Stimulated activated CD8-positive, alpha-beta memory T cell treated with anti-CD3 and anti-CD28 coated beads, Interleukin-4, amount 100 ng/mL, for 48 hours (primary cell): Measurements from ENCODE around the gene ACBD5.
"Not testable (repeated sequence)": the region's sequence is repeated elsewhere in the genome, so short reads cannot be mapped to it uniquely, and the experiment has no call there.

Experiments used
- DNase-seq: peaks from one replicate; pipeline ENCODE4 v3.0.0-alpha.2; 2020

The ACBD5 gene

DNA sequence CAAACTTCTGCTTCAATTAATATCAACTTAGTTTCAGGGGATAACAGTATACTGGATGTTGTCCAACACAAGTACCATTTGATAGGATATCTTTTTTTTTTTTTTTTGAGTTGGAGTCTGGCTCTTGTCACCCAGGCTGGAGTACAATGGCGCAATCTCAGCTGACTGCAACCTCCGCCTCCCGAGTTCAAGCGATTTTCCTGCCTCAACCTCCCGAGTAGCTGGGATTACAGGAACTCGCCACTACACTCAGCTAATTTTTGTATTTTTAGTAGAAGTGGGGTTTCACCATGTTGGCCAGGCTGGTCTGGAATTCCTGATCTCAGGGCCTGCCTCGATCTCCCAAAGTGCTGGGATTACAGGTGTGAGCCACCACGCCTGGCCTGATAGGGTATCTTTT lies 3.1 kb downstream of the ACBD5 start:
- DNase-seq: not testable (repeated sequence)

DNA sequence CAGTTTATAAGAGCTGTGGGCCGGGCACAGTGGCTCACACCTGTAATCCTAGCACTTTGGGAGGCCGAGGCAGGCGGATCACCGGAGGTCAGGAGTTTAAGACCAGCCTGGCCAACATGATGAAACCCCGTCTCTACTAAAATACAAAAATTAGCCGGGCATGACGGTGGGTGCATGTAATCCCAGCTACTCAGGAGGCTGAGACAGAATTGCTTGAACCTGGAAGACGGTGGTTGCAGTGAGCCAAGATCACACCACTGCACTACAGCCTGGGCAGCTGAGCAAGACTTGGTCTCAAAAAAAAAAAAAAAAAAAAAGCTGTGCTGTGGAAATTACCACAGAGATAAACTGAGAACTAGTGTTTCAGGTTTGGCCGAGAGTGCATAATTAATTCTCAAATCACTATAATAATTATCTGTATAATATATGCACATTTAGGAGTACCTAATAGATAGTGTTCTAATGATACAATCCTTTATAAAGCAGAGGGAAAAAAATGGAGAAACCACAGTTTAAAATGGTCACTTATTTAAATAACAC lies 3.9 kb downstream of the ACBD5 start:
- not testable (repeated sequence) for DNase-seq

GRCh38 chr10:27235706-27236105 lies 4.9 kb downstream of the ACBD5 start:
- no peak for DNase-seq

GRCh38 chr10:27230022-27230421 lies 10.6 kb downstream of the ACBD5 start:
- no peak for DNase-seq

DNA sequence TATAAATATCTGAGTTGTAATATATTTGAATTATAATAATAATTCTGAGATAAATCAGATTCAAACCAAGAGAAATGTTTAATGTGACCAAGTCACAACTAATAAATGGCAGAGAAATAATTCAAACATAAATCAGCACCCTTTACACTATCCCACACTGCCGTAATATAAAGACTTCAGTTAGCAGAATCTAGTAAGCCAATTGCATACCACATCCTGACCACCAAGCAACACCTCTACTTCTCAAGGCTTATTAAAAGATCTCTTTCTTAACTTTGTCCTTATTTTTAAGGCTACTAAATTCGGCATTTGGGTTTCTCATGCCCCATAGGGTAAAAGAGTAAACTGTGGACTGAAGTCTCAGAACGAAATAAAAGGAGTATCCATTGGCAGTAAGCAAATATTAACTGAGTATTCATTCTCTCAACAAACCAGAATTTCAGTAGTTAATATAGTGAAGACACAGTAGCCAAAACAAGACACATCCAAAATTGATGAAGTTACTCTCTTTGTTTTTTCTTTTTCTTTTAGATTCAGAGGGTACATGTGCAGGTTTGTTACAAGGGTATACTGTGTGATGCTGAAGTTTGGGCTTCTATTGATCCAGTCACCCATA lies 14.8 kb downstream of the ACBD5 start:
- no peak for DNase-seq

DNA sequence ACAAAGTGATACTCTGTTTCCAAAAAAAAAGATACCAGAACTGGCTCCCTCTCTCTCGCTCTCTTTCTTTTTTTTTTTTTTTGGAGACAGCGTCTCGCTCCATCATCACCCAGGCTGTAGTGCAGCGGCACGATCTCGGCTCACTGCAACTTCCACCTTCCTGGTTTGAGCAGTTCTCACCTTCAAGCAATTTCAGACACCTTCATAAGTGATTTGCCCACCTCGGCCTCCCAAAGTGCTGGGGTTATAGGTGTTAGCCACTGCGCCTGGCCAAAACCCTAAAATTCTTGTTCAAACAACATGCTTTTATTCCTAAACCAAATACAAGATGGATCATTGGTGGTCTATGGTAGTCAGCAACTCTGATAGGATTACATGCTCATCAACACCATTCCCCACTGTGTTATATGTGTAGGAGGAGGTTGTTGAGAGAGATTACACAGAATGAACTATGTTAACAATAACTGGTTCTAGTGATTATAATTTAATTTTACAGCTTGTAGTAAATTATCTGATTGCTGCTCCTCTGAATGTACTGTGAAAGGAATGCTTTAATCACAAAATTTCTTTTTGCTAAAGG lies 15.5 kb downstream of the ACBD5 start:
- DNase-seq: peak; percentile 37

DNA sequence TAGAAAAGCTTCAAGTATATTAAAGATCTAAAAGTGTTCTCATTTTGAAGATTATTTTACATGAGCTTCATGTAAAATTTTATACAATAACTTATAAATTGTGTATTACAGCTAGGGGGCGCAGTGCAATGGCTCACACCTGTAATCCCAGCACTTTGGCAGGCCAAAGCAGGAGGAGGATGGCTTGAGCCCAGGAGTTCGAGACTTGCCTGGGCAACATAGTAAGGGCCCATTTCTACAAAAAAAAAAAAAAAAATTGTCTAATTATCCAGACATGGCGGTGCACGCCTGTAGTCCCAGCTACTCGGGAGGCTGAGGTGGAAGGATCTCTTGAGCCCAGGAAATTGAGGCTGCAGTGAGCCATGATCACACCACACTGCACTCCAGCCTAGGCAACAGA lies 16.6 kb downstream of the ACBD5 start:
- DNase-seq: peak; percentile 61

GRCh38 chr10:27207350-27207749 lies 33.2 kb downstream of the ACBD5 start:
- no peak for DNase-seq

DNA sequence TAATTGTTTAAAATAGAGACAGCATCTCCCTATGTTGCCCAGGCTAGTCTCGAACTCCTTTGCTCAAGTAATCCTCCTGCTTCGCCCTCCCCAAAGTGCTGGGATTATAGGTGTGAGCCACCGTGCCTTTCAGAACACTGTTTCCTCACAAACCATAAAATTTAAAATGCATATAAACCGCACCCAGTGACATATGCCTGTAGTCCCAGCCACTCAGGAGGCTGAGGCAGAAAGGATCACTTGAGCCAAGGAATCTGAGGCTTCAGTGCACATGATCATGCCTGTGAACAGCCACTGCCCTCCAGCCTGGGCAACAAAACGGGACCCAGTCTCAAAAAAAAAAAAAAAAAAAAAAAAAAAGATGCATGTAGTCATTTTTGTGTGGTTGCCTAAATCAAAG lies 36.8 kb downstream of the ACBD5 start:
- no peak for DNase-seq

DNA sequence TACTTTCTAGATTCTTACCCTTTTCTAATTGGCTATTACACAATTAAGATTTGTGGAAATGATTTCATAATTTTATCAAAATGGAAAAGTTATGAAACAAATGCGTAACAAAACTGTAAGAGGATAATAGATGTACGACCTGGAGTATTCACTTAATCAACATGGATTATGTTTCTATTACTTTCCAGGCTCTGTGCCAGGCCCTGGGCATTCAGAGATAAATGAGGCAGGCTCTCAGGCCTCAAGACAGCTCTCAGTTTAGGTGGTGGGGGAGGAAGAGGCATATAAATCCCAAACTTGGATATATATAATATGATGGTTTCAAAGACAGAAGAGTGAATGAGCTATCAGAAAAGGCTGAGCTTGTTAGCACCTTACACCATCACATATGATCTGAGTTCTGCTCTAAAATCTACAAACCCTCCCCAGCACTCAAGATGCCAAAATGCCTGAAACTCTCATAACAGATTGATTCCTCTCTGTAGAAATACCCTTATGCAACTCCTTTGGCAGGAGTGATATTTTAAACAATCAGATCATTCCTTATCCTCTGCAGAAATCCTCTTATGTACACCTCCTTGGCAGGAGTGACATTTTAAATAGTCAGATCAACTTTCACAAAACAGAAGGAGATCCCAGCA lies 42.5 kb downstream of the ACBD5 start:
- no peak for DNase-seq

GRCh38 chr10:27192284-27192683 lies 48.3 kb downstream of the ACBD5 start:
- no peak for DNase-seq

- DNase-seq: no peak
These were observed 50.1 kb downstream of the ACBD5 start for GRCh38 chr10:27190508-27190907.

DNA sequence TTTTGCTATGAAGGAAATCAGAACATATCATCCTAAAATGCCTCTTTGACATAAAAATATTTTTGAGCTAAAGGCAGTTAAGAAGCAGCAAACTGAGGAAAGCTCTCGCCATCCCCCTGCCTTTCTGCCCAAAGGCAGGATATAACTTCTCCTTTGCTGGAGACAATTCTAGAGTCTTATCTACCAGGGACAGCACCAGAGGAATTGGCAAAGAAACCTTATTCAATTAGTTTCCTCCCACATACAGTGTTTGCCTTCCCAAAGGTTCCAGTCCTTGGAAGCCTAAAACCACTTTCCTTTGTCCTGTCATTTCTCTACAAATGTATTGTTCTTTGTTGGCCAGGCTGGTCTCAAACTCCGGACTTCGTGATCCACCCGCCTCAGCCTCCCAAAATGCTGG lies 51.7 kb downstream of the ACBD5 start:
- DNase-seq: no peak

DNA sequence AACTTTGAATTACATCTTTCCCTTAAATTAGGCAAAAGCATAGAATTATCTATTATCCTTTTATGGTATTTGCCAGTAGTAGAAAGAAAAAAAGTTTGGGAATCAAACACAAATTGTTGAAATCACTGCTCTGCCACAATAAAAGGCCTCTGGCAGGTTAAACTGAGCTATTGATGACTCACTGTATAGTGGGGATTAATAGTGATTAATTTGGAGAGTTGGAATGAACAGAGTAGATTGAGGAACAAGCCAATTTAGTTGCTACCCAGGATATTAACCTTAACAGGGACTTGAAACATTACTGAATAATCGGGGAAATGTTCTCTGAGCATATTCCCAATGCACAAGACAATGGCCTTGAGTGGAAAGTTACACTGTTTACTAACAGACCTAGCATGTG lies 52.3 kb downstream of the ACBD5 start:
- DNase-seq: no peak

DNA sequence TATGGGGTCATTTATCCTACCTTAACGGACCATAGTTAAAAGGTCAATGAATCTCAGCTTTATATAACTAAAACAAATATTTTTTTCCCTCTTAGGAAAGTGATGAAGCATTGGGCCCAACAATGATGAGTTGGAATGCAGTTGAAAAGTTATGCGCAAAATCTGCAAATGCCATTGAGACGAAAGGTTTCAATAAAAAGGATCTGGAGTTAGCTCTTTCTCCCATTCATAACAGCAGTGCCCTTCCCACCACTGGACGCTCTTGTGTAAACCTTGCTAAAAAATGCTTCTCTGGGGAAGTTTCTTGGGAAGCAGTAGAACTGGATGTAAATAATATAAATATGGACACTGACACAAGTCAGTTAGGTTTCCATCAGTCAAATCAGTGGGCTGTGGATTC lies 70.7 kb downstream of the ACBD5 start:
- no peak for DNase-seq

- DNase-seq: no peak
These were observed 82.2 kb downstream of the ACBD5 start for GRCh38 chr10:27158421-27158820.

- no peak for DNase-seq
These were observed 83.4 kb downstream of the ACBD5 start for GRCh38 chr10:27157150-27157549.

GRCh38 chr10:27156566-27156965 lies 84.0 kb downstream of the ACBD5 start:
- DNase-seq: not testable (repeated sequence)

DNA sequence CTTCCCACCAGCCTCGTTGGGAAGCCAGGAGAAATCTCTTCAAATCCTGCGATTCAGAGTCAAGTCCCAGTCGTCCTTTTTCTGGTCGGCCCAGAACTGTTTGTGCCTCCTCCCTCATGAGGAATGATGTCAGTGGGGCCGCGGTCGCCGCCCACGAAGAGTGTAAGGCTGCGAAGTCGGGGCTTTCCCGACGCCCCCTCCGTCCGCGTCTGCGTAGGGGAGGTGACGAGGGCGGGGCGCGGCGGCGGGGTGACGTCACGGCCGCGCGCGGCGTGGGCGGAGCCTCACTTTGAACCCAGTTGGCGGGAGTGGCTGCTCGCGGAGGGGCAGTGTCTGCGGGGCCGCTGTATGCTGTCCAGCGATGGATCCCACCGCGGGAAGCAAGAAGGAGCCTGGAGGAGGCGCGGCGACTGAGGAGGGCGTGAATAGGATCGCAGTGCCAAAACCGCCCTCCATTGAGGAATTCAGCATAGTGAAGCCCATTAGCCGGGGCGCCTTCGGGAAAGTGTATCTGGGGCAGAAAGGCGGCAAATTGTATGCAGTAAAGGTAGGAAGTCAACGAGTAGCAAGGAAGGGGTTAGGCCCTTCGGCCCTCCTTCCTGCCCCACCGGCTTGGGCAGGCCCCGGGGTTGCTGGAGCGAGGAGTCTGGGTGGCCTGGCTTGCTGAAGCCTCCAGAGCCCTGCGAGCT lies 85.4 kb downstream of the ACBD5 start, which contains the start of gene MASTL:
Gene MASTL (plus strand): TSS at position 287 of the 689 bp plus-strand sequence. CDS start 75 bp downstream, at position 362.
- DNase-seq: peak; percentile 95

- peak; percentile 51 for DNase-seq
These were observed 86.8 kb downstream of the ACBD5 start for GRCh38 chr10:27153845-27154193.

DNA sequence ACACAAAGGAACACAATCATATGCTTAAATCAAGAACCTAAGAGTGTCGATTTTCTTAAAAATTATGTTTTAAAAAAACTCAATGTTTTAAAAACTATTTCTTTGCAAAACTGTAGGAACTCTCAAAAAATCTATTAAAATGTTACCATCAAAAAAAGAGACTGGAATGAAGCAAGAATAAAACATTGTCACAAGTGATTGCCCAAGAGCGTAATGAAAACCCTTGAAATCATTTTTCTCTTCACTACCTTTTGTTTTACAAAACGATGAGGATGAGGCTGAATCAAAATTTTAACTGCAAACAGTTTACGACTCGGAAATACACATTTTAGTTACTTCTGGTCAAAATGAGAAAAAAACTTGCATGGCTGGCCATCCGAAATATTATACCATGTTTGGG lies 87.3 kb downstream of the ACBD5 start:
- no peak for DNase-seq

GRCh38 chr10:27152687-27153086 lies 87.9 kb downstream of the ACBD5 start:
- no peak for DNase-seq

DNA sequence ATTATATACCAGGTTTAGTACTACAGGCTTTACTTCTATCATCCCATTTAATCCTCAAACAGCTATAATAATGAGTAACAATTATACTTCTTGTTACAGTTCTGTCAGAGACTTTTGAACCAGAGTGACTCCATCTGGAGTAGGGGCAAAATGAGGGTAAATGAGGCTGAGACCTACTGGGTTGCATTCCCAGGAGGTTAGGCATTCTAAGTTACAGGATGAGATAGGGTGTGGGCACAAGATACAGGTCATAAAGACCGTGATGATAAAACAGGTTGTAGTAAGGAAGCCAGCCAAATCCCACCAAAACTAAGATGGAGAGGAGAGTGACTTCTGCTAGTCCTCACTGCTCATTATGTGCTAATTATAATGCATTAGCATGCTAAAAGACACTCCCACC lies 90.3 kb downstream of the ACBD5 start:
- no peak for DNase-seq

DNA sequence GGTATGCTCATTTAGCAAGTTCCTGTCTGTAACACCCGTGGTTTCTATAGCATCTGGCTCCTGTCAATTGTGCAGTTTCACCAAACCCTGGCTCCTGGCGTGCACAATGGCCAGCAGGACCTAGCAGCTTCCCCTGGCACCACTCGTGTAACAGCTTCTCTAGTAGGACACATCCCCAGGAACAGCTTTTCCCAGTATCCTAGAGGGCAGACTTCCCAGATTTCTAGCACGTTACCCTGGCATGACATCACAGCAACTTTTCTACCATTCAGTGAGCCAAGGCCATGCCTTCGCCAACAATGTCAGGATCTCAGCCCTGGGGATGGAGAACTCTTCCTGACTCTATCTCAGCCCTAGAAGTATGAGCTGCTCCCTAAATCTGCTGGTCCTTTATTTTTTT lies 92.9 kb downstream of the ACBD5 start:
- no peak for DNase-seq
